Ishikawa (cell line): ENCODE data around the gene ATP11C.

Experiments used
- CREB1 ChIP-seq: IDR thresholded peaks from 2 replicates; pipeline ENCODE4 v1.6.1; 2012; ENCODE audit warnings: low read depth
- EGR1 ChIP-seq: IDR thresholded peaks from 2 replicates; pipeline ENCODE4 v1.6.1; 2012
- EP300 ChIP-seq: IDR thresholded peaks from 2 replicates; pipeline ENCODE4 v1.6.1; 2012; ENCODE audit warnings: borderline replicate concordance
- RAD21 ChIP-seq: IDR thresholded peaks from 2 replicates; pipeline ENCODE4 v1.6.1; 2012; ENCODE audit warnings: low read depth
- REST ChIP-seq: IDR thresholded peaks from 2 replicates; pipeline ENCODE4 v1.6.1; 2012; ENCODE audit warnings: low read depth, mild to moderate bottlenecking
- TAF1 ChIP-seq: IDR thresholded peaks from 2 replicates; pipeline ENCODE4 v1.6.1; 2012; ENCODE audit warnings: low read depth, mild to moderate bottlenecking
- YY1 ChIP-seq: IDR thresholded peaks from 2 replicates; pipeline ENCODE4 v1.6.1; 2012; ENCODE audit warnings: low read depth
- ZBTB7A ChIP-seq: IDR thresholded peaks from 2 replicates; pipeline ENCODE4 v1.6.1; 2012; ENCODE audit warnings: low read depth

- TF ChIP-seq YY1 (no peak), TAF1 (no peak), REST (no peak), ZBTB7A (no peak), EGR1 (no peak), CREB1 (no peak), RAD21 (no peak), EP300 (no peak)
Measured at GRCh38 chrX:139850968-139851367, 81.9 kb downstream of the ATP11C start.
